Bronchial epithelial cell (primary cell): Measurements from ENCODE around the gene GNB1L. TPM values are rescaled to one million over a fixed set of nuclear protein-coding genes. Genes with fewer than 3 reads are reported as not detected.

Source experiments
- DNase-seq: peaks from one replicate; pipeline ENCODE4 v3.0.0-alpha.2; 2010; ENCODE audit warnings: low read depth
- FAIRE-seq: peaks from 2 replicates; lab custom pipeline; 2011; peaks lifted over from hg19 to GRCh38; lab: Jason Lieb, UNC
- H3K27me3 ChIP-seq: 2 replicates; pipeline ENCODE4 v1.5.1; 2011; ENCODE audit warnings: low read length; ENCODE audit not compliant: control insufficient read depth, insufficient read depth
- H3K36me3 ChIP-seq: 2 replicates; pipeline ENCODE4 v1.5.1; 2011; ENCODE audit warnings: low read length; ENCODE audit not compliant: control insufficient read depth, insufficient read depth
- H3K4me3 ChIP-seq: 2 replicates; pipeline ENCODE4 v1.5.1; 2011; ENCODE audit warnings: mild to moderate bottlenecking, low read depth, low read length, control low read depth
- total RNA-seq: library from RNA; depleted of rRNA; stranded (reverse); fragments of >200 nt; gene quantifications from 2 replicates; pipeline ENCODE4 v1.2.1, GENCODE V29; 2014
- TF ChIP-seq, protein P1 (sequence below): IDR thresholded peaks from 2 replicates; pipeline ENCODE4 v1.5.1; 2011; ENCODE audit warnings: mild to moderate bottlenecking, moderate library complexity, low read length, control low read depth, inconsistent platforms; ENCODE audit not compliant: insufficient read depth, severe bottlenecking

The GNB1L gene
- total RNA-seq, 1 donor from 2014 or later = 7.6 TPM

DNA sequence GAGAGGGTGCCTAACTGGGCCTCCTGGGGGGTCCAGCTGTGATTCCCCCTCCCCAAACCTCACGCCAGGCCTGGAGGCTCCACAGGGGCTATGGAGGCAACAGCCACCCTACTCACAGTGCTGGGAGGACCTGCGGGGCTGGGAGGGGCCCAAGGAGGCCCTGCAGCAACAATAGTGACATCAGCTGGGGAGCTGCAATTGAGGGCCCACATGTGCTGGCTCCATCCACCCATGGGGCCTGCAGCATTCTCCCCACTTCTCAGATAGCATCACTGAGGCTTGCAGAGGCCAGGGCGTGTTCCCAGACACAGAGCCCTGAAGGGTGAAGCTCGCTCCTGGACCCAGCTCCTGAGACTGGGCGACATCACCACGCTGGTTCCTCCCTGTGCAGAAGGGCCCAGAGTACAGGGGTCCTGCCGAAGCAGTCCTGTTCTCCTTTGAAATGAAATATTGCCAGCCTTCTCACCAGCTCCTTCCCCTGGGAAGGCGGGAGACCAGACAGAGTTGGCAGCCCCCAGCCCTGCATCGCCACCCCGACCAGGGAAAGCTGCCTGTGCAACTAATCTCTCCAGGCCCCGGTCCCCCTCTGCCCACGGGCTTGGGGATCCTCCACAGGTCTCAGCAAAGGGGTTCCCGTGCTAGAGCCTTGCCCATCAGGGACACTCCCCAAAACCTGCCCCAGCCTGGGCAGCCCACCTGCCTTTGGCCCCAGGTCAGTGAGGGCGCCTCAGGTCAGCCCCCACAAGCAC is 103.0 kb downstream of the GNB1L start:
- FAIRE-seq (no peak), DNase-seq (no peak)
- Histone ChIP-seq H3K4me3 (no peak overlapping the region), H3K36me3 (no peaks in the 10 kb centered on the region), H3K27me3 (peaks cover 2% of the 10 kb centered on the region)
- TF ChIP-seq, protein P1, sequence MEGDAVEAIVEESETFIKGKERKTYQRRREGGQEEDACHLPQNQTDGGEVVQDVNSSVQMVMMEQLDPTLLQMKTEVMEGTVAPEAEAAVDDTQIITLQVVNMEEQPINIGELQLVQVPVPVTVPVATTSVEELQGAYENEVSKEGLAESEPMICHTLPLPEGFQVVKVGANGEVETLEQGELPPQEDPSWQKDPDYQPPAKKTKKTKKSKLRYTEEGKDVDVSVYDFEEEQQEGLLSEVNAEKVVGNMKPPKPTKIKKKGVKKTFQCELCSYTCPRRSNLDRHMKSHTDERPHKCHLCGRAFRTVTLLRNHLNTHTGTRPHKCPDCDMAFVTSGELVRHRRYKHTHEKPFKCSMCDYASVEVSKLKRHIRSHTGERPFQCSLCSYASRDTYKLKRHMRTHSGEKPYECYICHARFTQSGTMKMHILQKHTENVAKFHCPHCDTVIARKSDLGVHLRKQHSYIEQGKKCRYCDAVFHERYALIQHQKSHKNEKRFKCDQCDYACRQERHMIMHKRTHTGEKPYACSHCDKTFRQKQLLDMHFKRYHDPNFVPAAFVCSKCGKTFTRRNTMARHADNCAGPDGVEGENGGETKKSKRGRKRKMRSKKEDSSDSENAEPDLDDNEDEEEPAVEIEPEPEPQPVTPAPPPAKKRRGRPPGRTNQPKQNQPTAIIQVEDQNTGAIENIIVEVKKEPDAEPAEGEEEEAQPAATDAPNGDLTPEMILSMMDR = no peak

DNA sequence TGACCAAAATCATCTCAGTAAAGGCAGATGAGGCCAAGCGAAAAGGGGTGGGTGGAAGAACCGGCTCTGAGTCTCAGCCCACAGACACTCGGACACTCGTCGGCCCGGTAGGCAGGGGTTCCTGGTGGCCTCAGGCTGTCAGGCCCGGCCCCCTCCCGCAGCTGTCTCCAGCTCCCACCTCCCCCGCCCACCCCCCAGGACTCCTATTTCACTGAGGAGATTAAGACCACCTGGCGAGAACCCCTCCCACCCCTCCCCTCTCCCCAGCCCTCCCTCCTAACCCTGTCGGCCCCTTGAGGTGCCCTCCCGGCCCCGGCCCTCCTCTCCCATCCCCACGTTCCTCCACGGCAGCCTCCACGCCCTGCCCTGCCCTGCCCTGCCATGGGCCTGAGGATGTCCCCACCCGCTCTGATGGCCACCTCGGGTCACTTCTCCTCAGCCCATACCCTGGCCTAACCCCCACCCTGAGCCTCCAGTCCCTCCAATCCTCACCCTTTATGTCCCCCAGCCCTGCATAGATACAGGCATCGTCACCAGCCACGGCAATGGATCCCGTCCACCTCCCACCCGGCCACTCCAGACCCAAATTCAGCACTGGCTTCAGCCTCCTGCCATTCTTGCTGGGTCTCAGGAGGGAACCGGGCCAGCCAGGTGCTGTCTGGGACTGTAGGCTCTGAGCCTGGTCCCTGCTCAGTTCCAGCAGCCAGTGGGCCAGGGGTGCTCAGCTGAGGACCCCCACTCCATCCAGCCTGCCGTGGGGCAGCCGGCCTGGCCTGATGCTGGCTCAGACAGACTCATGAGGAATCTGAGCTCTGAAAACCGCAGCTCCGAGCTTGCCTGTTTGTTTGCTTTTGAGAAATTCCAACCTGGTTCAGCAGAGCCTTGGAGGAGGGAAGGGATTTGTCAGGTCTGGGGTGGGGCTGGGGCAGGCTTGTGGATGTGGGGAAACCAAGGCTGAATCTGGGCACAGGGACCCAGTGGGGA is 103.9 kb downstream of the GNB1L start:
- H3K36me3 ChIP-seq = no peaks in the 10 kb centered on the region
- no peak overlapping the region for H3K4me3 ChIP-seq
- peaks cover 2% of the 10 kb centered on the region for H3K27me3 ChIP-seq
- FAIRE-seq (no peak), DNase-seq (peak; percentile 72)
- TF ChIP-seq, protein P1 = no peak

- Histone ChIP-seq H3K36me3 (no peaks in the 10 kb centered on the region), H3K27me3 (peaks cover 2% of the 10 kb centered on the region), H3K4me3 (no peak overlapping the region)
- FAIRE-seq = no peak
- DNase-seq = no peak
- TF ChIP-seq, protein P1 = no peak
Observed at GRCh38 chr22:19749876-19750275, 104.8 kb downstream of the GNB1L start.

DNA sequence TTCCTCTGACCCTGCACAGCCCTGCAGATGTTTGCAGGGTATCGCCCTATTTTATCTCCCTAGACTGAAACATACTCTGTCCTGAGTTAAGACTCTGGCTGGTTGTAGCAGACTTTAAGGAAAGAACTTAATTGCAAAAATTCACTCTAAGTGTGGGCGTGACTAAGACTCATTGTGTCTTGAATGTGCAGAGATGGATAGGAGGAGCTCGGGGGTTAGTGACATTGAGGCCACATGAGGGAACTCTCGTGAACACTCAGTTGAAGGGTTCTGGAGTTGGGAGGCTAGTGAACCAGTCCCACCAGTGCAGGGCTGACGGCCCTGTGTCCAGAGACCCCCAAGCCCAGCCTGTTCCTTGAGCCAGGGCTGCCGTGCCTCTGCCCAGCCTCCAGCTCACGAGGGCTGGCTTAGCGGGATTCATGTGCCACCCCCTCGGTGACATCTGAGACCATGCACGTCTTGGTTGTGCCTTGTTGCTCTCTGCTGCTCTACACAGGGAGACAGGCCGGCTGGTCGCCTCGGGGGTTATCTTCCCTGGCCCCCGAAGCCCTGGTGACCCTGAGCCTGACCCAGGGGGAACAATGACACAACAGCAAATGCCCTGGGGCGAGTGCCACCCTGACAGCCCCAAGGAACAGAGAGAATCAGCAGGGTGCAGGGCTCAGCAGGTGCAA is 105.5 kb downstream of the GNB1L start:
- no peak for DNase-seq
- no peak for FAIRE-seq

GRCh38 chr22:19748139-19748538 is 106.5 kb downstream of the GNB1L start:
- H3K36me3 ChIP-seq = no peaks in the 10 kb centered on the region
- FAIRE-seq (peak; percentile 70), DNase-seq (no peak)
- H3K4me3 ChIP-seq = no peak overlapping the region
- H3K27me3 ChIP-seq = no peaks in the 10 kb centered on the region
- TF ChIP-seq, protein P1 = no peak

More for the DNA sequence above, 105.5 kb downstream of the GNB1L start:
- Histone ChIP-seq H3K27me3 (no peaks in the 10 kb centered on the region), H3K36me3 (no peaks in the 10 kb centered on the region), H3K4me3 (no peak overlapping the region)
- TF ChIP-seq, protein P1 = no peak
